ENCODE data around the gene GMFB.
A peak's percentile ranks its signal among the peaks of the same experiment; 100 is the strongest.

GMFB gene

GRCh38 chr14:54488646-54489317, at the start of gene GMFB:
GMFB (minus strand) TSS chr14:54488980; CDS start chr14:54488927, 53 bp downstream.
- Histone ChIP-seq H3K36me3 (ENCODE audit: insufficient read depth, low read length) (no peaks in the 10 kb centered on the region), H3K9ac (ENCODE audit: low read depth, low read length) (peak within 1 kb of the TSS; percentile 86), H3K4me1 (ENCODE audit: insufficient read depth, low read length) (peaks cover 7% of the 10 kb centered on the region), H3K9me3 (ENCODE audit: control insufficient read depth, insufficient read depth, low read length) (no peaks in the 10 kb centered on the region)

DNA sequence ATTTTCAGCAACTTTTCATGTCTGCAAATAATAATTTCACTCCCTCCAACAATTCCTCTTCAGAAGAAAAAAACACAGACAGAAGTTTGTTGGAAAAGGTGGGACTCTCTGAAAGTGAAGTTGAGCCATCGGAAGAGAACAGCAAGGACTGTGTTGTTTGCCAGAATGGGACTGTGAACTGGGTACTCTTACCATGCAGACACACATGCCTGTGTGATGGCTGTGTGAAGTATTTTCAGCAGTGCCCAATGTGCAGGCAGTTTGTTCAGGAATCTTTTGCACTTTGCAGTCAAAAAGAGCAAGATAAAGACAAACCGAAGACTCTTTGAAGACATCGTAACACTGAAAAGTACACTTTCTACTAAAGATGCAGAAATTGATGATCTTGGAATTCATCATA, 49.3 kb upstream of the GMFB start:
- H3K9me3 ChIP-seq (ENCODE audit: control insufficient read depth, insufficient read depth, low read length), result no peaks in the 10 kb centered on the region
- 0 out of 2 replicates have a peak, but pooled peaks cover 3% of the 10 kb centered on the region for H3K36me3 ChIP-seq (ENCODE audit: insufficient read depth, low read length)
- H3K4me1 ChIP-seq (ENCODE audit: insufficient read depth, low read length), result peaks cover 10% of the 10 kb centered on the region; the same call in 1 of the 2 replicates
- no peak overlapping the region for H3K9ac ChIP-seq (ENCODE audit: low read depth, low read length)

DNA sequence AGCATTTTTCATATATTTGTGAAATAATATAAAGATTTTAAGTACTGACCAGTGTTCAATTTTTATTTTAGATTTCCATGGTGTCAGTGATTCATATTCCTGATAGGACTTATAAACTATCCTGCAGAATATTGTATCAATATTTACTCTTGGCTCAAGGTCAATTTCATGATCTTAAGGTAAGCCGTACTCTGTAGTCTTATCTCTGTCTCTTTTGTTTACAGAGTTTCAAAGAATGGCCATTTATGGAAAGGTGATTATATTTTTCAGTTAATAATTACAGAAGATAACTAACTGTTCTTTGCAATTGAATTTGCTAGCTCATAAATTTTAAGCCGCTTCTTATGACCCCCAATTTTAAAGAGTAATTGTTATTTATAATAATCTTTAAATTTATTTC, 48.9 kb upstream of the GMFB start:
- H3K4me1 ChIP-seq (ENCODE audit: insufficient read depth, low read length), result peaks cover 12% of the 10 kb centered on the region; the same call in 1 of the 2 replicates
- 0 out of 2 replicates have a peak, but pooled peaks cover 3% of the 10 kb centered on the region for H3K36me3 ChIP-seq (ENCODE audit: insufficient read depth, low read length)
- H3K9ac ChIP-seq (ENCODE audit: low read depth, low read length), result no peak overlapping the region
- H3K9me3 ChIP-seq (ENCODE audit: control insufficient read depth, insufficient read depth, low read length), result no peaks in the 10 kb centered on the region

DNA sequence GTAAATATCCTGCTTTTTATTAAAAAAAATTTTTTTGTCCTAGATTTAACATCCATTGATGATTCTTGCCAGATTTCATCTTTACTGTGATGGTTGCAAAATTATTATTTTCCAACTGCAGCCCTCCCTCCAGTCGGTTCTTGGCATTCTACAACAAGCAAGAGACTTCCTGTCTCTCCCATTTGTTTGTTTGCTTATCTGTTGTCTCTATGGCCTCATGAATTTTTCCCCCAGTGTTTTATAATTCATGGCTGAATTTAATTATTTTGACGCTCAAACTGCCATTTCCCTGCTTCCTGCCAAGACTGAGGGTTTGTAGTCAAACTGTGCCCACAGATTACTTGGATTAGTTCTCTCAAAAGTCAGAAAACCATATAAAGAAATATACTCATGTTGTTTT, 46.9 kb upstream of the GMFB start:
- H3K36me3 ChIP-seq (ENCODE audit: insufficient read depth, low read length), result 0 out of 2 replicates have a peak, but pooled peaks cover 3% of the 10 kb centered on the region
- H3K9me3 ChIP-seq (ENCODE audit: control insufficient read depth, insufficient read depth, low read length), result no peaks in the 10 kb centered on the region
- no peak overlapping the region for H3K9ac ChIP-seq (ENCODE audit: low read depth, low read length)

GRCh38 chr14:54535126-54535525, 46.3 kb upstream of the GMFB start:
- Histone ChIP-seq H3K4me1 (ENCODE audit: insufficient read depth, low read length) (peaks cover 12% of the 10 kb centered on the region; the same call in 1 of the 2 replicates), H3K36me3 (ENCODE audit: insufficient read depth, low read length) (0 out of 2 replicates have a peak, but pooled peaks cover 3% of the 10 kb centered on the region), H3K9ac (ENCODE audit: low read depth, low read length) (no peak overlapping the region), H3K9me3 (ENCODE audit: control insufficient read depth, insufficient read depth, low read length) (no peaks in the 10 kb centered on the region)

More for the DNA sequence above, 46.9 kb upstream of the GMFB start:
- peaks cover 12% of the 10 kb centered on the region; the same call in 1 of the 2 replicates for H3K4me1 ChIP-seq (ENCODE audit: insufficient read depth, low read length)

DNA sequence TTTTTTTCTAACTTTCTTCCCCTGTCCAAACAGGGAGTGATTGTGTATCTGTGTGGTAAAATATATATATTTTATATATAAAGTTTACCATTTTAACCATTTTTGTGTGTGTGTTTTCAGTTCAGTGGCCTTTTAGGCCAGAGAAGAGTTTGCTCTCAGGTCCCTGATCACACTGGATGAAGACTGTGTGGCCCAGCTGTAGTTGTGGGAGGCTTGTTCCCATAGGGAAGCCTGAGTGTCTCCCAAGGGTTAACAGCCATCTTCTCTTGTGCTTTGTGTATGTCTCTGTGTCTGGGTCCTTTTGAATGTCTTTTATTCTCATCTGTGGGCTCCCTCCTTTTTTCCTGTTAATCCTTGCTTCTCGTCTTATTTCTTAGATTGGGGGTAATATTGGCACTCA, 44.3 kb upstream of the GMFB start:
- Histone ChIP-seq H3K4me1 (ENCODE audit: insufficient read depth, low read length) (peaks cover 12% of the 10 kb centered on the region; the same call in 1 of the 2 replicates), H3K9me3 (ENCODE audit: control insufficient read depth, insufficient read depth, low read length) (no peaks in the 10 kb centered on the region), H3K9ac (ENCODE audit: low read depth, low read length) (no peak overlapping the region), H3K36me3 (ENCODE audit: insufficient read depth, low read length) (0 out of 2 replicates have a peak, but pooled peaks cover 2% of the 10 kb centered on the region)

GRCh38 chr14:54532111-54533012, 43.6 kb upstream of the GMFB start:
- Histone ChIP-seq H3K9ac (ENCODE audit: low read depth, low read length) (no peak overlapping the region), H3K9me3 (ENCODE audit: control insufficient read depth, insufficient read depth, low read length) (no peaks in the 10 kb centered on the region), H3K36me3 (ENCODE audit: insufficient read depth, low read length) (no peaks in the 10 kb centered on the region), H3K4me1 (ENCODE audit: insufficient read depth, low read length) (peaks cover 12% of the 10 kb centered on the region; the same call in 1 of the 2 replicates)

- H3K36me3 ChIP-seq (ENCODE audit: insufficient read depth, low read length), result no peaks in the 10 kb centered on the region
- no peak overlapping the region for H3K9ac ChIP-seq (ENCODE audit: low read depth, low read length)
- H3K9me3 ChIP-seq (ENCODE audit: control insufficient read depth, insufficient read depth, low read length), result no peaks in the 10 kb centered on the region
- H3K4me1 ChIP-seq (ENCODE audit: insufficient read depth, low read length), result peaks cover 2% of the 10 kb centered on the region; the same call in 1 of the 2 replicates
These were observed 41.0 kb upstream of the GMFB start for GRCh38 chr14:54529811-54530210.

GRCh38 chr14:54528973-54529372, 40.2 kb upstream of the GMFB start:
- no peak overlapping the region for H3K9ac ChIP-seq (ENCODE audit: low read depth, low read length)
- no peaks in the 10 kb centered on the region for H3K36me3 ChIP-seq (ENCODE audit: insufficient read depth, low read length)
- peaks cover 2% of the 10 kb centered on the region; the same call in 1 of the 2 replicates for H3K4me1 ChIP-seq (ENCODE audit: insufficient read depth, low read length)
- H3K9me3 ChIP-seq (ENCODE audit: control insufficient read depth, insufficient read depth, low read length), result no peaks in the 10 kb centered on the region

DNA sequence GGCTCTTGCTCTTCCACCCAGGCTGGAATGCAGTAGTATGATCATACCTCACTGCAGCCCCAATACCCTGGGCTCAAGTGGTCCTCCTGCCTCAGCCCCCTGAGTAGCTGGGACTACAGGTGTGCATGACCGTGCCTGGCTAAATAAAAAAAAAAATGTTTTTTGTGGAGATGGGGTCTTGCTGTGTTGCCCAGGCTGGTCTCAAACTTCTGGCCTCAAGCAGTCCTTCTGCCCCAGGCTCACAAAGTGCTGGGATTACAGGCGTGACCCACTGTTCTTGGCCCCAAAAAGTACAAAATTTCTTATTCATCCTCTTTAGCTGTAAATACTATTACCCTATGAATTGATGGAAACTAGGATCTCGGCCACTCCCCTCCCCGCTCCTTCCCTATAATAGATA, 35.6 kb upstream of the GMFB start:
- Histone ChIP-seq H3K4me1 (ENCODE audit: insufficient read depth, low read length) (no peaks in the 10 kb centered on the region), H3K9ac (ENCODE audit: low read depth, low read length) (no peak overlapping the region), H3K36me3 (ENCODE audit: insufficient read depth, low read length) (no peaks in the 10 kb centered on the region), H3K9me3 (ENCODE audit: control insufficient read depth, insufficient read depth, low read length) (no peaks in the 10 kb centered on the region)

DNA sequence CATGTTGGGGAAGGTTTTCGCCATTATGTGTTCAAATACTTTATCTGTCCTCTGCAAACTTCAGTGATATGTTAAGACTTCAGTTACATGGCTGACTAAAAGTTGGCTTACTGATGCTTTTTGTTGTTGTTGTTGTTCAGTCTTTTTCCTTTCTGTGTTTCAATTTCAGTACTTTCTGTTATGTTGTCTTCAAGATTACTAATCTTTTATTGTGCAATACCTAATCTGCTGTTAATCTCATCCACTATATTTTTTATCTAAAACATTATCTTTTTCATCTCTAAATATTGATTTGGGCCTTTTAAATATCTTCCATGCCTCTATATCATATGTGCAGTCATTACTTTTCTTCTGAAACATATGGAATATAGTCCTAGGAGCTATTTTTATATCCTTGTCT, 27.9 kb upstream of the GMFB start:
- Histone ChIP-seq H3K36me3 (ENCODE audit: insufficient read depth, low read length) (no peaks in the 10 kb centered on the region), H3K4me1 (ENCODE audit: insufficient read depth, low read length) (no peaks in the 10 kb centered on the region)

DNA sequence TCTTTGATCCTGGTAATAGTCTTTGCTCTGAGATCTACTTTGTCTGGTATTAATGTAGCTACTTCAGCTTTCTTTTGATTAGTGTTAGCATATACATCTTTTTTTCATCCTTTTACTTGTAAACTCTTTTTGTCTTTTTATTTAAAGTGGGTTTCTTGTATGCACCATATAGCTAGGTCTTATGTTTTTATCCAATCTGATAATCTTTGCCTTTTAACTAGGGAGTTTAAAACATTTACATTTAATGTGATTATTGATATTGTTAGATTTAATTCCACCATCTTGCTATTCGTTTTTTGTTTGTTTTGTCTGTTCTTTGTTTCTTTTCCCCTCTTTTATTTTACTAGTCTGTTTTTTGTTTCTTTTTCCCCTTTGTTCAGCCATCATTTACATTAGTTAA, 26.9 kb upstream of the GMFB start:
- H3K36me3 ChIP-seq (ENCODE audit: insufficient read depth, low read length), result no peaks in the 10 kb centered on the region
- no peaks in the 10 kb centered on the region for H3K9me3 ChIP-seq (ENCODE audit: control insufficient read depth, insufficient read depth, low read length)
- peaks cover 5% of the 10 kb centered on the region; the same call in 1 of the 2 replicates for H3K4me1 ChIP-seq (ENCODE audit: insufficient read depth, low read length)
- H3K9ac ChIP-seq (ENCODE audit: low read depth, low read length), result no peak overlapping the region

More for the DNA sequence above, 27.9 kb upstream of the GMFB start:
- Histone ChIP-seq H3K9ac (ENCODE audit: low read depth, low read length) (no peak overlapping the region), H3K9me3 (ENCODE audit: control insufficient read depth, insufficient read depth, low read length) (no peaks in the 10 kb centered on the region)

GRCh38 chr14:54512393-54512792, 23.6 kb upstream of the GMFB start:
- H3K4me1 ChIP-seq (ENCODE audit: insufficient read depth, low read length), result peaks cover 5% of the 10 kb centered on the region; the same call in 1 of the 2 replicates
- H3K9ac ChIP-seq (ENCODE audit: low read depth, low read length), result no peak overlapping the region
- no peaks in the 10 kb centered on the region for H3K9me3 ChIP-seq (ENCODE audit: control insufficient read depth, insufficient read depth, low read length)
- no peaks in the 10 kb centered on the region for H3K36me3 ChIP-seq (ENCODE audit: insufficient read depth, low read length)
